GM10266 (cell line): ENCODE results near the gene PTGFRN.
"Not testable (repeated sequence)": the region's sequence is repeated elsewhere in the genome, so short reads cannot be mapped to it uniquely, and the experiment has no call there.

Experiments
- DNase-seq: peaks from one replicate; pipeline ENCODE4 v3.0.0; 2012; ENCODE audit errors: extremely low spot score
- TF ChIP-seq, protein P1 (sequence below): IDR thresholded peaks from 2 replicates; pipeline ENCODE4 v1.5.1; 2012; ENCODE audit warnings: mild to moderate bottlenecking, low read depth; ENCODE audit not compliant: control insufficient read depth, insufficient read depth; ENCODE audit errors: missing control alignments

Gene PTGFRN

DNA sequence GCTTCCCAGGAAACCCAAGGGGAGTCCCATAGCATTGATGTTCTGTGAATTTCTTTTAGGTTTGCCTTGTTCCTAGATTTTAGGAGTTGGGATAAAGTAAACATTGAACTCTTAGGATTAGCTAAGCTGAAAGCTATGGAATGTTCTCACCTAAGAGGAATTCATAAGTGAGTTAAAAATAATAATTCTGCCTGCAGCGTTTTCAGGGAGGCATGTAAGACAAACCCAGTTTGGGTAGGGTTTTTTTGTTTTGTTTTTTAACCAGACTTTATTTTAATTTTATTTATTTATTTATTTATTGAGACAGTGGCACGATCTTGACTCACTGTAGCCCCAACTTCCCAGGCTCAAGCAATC, 62.9 kb downstream of the PTGFRN start:
- TF ChIP-seq, protein P1, sequence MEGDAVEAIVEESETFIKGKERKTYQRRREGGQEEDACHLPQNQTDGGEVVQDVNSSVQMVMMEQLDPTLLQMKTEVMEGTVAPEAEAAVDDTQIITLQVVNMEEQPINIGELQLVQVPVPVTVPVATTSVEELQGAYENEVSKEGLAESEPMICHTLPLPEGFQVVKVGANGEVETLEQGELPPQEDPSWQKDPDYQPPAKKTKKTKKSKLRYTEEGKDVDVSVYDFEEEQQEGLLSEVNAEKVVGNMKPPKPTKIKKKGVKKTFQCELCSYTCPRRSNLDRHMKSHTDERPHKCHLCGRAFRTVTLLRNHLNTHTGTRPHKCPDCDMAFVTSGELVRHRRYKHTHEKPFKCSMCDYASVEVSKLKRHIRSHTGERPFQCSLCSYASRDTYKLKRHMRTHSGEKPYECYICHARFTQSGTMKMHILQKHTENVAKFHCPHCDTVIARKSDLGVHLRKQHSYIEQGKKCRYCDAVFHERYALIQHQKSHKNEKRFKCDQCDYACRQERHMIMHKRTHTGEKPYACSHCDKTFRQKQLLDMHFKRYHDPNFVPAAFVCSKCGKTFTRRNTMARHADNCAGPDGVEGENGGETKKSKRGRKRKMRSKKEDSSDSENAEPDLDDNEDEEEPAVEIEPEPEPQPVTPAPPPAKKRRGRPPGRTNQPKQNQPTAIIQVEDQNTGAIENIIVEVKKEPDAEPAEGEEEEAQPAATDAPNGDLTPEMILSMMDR, result no peak
- no peak for DNase-seq

DNA sequence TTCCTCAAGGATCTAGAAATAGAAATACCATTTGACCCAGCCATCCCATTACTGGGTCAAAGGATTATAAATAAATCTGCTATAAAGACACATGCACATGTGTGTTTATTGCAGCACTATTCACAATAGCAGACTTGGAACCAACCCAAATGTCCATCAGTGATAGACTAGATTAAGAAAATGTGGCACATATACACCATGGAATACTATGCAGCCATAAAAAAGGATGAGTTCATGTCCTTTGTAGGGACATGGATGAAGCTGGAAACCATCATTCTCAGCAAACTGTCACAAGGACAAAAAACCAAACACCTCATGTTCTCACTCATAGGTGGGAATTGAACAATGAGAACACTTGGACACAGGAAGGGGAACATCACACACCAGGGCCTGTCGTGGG, 70.6 kb downstream of the PTGFRN start:
- DNase-seq, result not testable (repeated sequence)

DNA sequence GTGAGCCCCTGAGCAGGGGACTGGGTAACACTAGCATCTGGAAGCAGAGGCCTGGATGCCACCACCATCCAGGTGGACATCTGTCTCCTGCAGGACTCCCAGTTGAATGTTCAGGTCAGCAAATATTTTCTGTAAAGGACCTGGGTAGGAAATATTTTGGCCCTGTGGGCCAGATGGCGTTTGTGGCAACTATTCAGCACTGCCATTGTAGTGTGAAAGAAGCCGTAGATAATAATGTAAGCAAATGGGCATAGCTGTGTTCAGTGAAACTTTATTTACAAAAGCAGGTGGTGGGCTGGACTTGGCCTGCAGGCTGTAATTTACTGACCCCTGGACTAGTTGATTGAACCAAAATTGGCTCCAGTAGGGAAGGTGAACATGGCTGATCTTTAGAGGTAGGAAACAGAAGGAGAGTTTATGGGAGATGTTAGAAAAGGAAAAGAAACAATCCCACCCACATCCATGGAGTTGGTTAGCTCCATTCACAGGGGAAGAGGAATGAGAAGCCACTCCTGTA, 71.9 kb downstream of the PTGFRN start:
- TF ChIP-seq, protein P1, result no peak
- DNase-seq, result no peak

DNA sequence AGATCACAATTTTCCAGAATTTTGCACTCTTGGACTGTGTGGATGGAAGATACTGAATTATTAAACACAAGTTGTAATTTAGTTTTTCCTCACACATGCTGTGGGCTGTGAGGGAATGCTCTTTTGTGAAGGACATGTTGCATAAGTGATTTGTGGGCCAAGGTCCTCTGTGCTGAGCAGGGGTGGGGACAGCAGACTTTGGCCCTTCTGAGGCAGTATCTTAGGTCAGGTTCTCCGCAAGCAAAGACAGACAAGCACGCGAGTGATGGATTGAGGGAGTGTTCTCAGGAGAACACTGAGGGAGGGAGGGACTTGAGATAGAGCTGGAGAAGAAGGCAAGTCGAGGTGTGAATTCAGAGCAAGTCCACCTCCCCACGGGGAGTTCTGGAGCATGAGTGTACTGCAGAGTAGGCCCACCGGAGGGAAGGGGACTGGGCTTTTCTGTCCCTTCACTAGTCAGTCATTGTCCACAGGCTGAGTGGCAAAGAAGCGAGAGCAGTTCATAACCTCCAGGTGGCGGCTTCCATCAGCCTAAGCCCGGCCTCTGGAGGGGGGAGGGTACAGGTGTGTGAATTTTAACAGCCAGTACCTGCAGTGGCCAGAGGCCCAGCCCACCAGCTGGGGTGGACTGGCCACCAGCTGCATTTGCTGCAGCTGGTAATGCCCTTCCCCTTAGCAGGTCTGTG, 72.7 kb downstream of the PTGFRN start:
- TF ChIP-seq, protein P1, result no peak
- DNase-seq, result no peak

DNA sequence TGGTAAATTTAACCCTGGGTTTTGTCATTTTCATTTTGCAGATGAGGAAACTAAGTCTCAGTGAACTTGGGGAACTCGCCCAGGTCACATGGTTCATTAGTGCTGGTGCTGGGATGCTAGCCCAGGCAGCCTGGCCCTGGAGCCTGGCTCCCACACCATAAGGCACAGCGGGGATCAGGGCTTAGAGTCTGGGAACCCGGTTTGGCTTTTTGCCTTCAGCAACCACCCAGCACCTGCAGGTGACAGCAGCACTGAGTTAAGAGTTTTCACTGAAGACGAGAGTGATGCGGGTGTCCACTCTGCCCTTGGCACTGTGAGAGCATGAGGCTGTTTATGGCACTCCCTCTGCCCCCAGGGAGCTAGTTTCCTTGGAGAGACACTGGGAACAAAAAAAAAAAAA, 73.4 kb downstream of the PTGFRN start:
- TF ChIP-seq, protein P1, result no peak
- no peak for DNase-seq

DNA sequence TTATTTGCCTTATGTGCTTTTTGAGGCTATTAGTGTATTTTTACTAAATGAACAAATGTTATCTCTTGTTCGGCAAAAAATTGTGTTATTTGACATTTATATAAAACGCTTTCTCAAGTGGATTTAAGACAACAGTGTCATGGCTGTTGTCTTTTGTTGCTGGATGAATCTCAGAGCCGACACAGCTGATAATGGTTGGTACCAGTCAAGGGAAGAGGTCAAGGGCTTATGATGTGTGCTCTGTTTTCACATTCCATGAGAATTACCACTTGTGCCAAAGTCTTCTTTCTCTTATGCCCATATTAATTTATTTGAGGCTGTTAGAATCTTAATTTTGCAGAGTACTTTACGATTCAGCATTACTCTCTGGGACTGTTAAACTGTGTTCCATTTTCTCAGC, 74.0 kb downstream of the PTGFRN start:
- TF ChIP-seq, protein P1, result no peak
- DNase-seq, result no peak

DNA sequence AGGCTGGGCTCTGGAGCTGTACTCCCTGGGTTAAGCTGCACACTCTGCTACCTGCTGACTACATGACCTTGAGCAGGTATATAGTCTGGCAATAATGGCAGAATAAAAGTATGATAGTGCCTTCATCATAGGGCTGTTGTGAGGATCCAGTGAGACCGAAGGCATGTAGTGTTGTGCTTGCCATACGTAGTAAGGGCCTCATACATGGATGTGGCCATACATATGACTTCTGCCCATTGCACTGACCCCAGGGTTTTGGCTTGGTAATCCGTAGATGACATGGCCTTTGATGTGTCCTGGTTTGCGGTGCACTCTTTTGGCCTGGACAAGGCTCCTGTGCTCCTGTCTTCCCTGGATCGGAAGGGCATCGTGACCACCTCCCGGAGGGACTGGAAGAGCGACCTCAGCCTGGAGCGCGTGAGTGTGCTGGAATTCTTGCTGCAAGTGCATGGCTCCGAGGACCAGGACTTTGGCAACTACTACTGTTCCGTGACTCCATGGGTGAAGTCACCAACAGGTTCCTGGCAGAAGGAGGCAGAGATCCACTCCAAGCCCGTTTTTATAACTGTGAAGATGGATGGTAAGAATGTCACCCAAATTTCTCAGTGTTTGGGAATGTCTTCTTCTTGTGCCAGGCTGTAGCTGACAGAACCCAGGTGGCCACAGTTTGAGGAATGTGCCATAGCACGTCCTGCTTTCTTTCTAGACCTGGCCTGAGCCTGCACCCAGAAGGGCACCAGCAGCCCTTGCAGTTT, 74.9 kb downstream of the PTGFRN start:
- TF ChIP-seq, protein P1, result no peak
- no peak for DNase-seq
